IPS-20b (cell line): ENCODE results near the gene CXADR.

Source experiments
- H3K27ac ChIP-seq: one replicate; pipeline ENCODE4 v1.5.1; 2013; ENCODE audit warnings: low read length
- H3K27me3 ChIP-seq: 2 replicates; pipeline ENCODE4 v1.6.1; 2013; ENCODE audit warnings: mild to moderate bottlenecking, low read length, inconsistent platforms; ENCODE audit not compliant: insufficient read depth
- H3K36me3 ChIP-seq: 2 replicates; pipeline ENCODE4 v1.6.1; 2013; ENCODE audit warnings: low read depth, mild to moderate bottlenecking, inconsistent platforms, low read length, moderate library complexity; ENCODE audit not compliant: insufficient read depth
- H3K4me1 ChIP-seq: 2 replicates; pipeline ENCODE4 v1.6.1; 2013; ENCODE audit warnings: mild to moderate bottlenecking, control low read depth, inconsistent platforms, low read length, moderate library complexity; ENCODE audit not compliant: insufficient read depth
- H3K4me3 ChIP-seq: 2 replicates; pipeline ENCODE4 v1.5.1; 2013; ENCODE audit warnings: mild to moderate bottlenecking, low read length, inconsistent platforms
- H3K9ac ChIP-seq: 2 replicates; pipeline ENCODE4 v1.6.1; 2013; ENCODE audit warnings: low read depth, mild to moderate bottlenecking, inconsistent platforms, low read length, moderate library complexity
- H3K9me3 ChIP-seq: 2 replicates; pipeline ENCODE4 v1.6.1; 2013; ENCODE audit warnings: mild to moderate bottlenecking, low read depth, low read length, inconsistent platforms; ENCODE audit not compliant: insufficient read depth

Gene CXADR

GRCh38 chr21:17577701-17578100 is 64.9 kb downstream of the CXADR start:
- no peaks in the 10 kb centered on the region for H3K9me3 ChIP-seq
- no peak overlapping the region for H3K4me3 ChIP-seq
- H3K4me1 ChIP-seq: no peaks in the 10 kb centered on the region
- peaks cover 13% of the 10 kb centered on the region; the same call in 1 of the 2 replicates for H3K36me3 ChIP-seq
- no peak overlapping the region for H3K9ac ChIP-seq
- H3K27me3 ChIP-seq: no peaks in the 10 kb centered on the region
- no peak overlapping the region for H3K27ac ChIP-seq

DNA sequence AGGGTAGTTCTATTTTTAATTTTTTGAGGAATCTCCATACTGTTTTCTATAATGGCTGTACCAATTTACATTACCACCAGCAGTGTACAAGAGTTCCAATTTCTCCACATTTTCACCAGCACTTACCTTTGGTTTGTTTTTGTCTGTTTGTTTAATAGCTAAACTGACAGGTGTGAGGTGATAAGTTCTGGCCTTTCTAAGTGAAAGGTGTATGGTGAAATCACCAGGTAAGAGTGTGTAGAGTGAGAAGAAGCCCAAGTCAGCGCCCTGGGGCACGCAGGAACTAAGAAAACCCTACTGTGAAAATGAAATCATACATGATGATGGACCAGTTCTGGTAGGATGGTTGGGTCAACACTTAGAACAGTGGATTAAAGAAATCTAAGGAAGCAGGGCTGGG is 65.3 kb downstream of the CXADR start:
- H3K4me1 ChIP-seq: no peaks in the 10 kb centered on the region

GRCh38 chr21:17578876-17579275 is 66.0 kb downstream of the CXADR start:
- no peaks in the 10 kb centered on the region for H3K4me1 ChIP-seq
- H3K9me3 ChIP-seq: no peaks in the 10 kb centered on the region
- no peaks in the 10 kb centered on the region for H3K27me3 ChIP-seq
- no peak overlapping the region for H3K4me3 ChIP-seq
- H3K36me3 ChIP-seq: peaks cover 7% of the 10 kb centered on the region; the same call in 1 of the 2 replicates
- no peak overlapping the region for H3K27ac ChIP-seq
- no peak overlapping the region for H3K9ac ChIP-seq

More for the DNA sequence above, 65.3 kb downstream of the CXADR start:
- Histone ChIP-seq H3K27me3 (no peaks in the 10 kb centered on the region), H3K4me3 (no peak overlapping the region), H3K27ac (no peak overlapping the region), H3K36me3 (peaks cover 9% of the 10 kb centered on the region; the same call in 1 of the 2 replicates), H3K9me3 (no peaks in the 10 kb centered on the region), H3K9ac (no peak overlapping the region)

DNA sequence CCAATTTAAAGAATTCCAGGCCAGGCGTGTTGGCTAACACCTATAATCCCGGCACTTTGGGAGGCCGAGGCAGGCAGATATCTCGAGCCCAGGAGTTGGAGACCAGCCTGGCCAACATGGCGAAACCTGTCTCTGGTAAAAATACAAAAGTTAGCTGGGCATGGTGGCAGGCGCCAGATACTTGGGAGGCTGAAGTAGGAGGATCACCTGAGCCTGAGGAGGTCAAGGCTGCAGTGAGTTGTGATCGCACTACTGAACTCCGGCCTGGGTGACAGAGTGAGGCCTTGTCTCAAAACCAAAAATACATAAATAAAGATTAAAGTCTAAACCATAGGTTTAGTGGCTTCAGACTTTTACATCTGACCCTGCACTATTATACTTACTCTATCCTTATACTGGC is 67.5 kb downstream of the CXADR start:
- no peaks in the 10 kb centered on the region for H3K27me3 ChIP-seq
- H3K4me1 ChIP-seq: no peaks in the 10 kb centered on the region
- no peak overlapping the region for H3K27ac ChIP-seq
- no peak overlapping the region for H3K9ac ChIP-seq
- H3K4me3 ChIP-seq: no peak overlapping the region
- H3K9me3 ChIP-seq: no peaks in the 10 kb centered on the region
- H3K36me3 ChIP-seq: peaks cover 7% of the 10 kb centered on the region; the same call in 1 of the 2 replicates

- H3K27ac ChIP-seq: no peak overlapping the region
- H3K9ac ChIP-seq: no peak overlapping the region
- no peaks in the 10 kb centered on the region; the same call in 1 of the 2 replicates for H3K36me3 ChIP-seq
- H3K9me3 ChIP-seq: no peaks in the 10 kb centered on the region
- no peak overlapping the region for H3K4me3 ChIP-seq
- no peaks in the 10 kb centered on the region for H3K4me1 ChIP-seq
- H3K27me3 ChIP-seq: no peaks in the 10 kb centered on the region
Observed at GRCh38 chr21:17583898-17584297, 71.1 kb downstream of the CXADR start.

DNA sequence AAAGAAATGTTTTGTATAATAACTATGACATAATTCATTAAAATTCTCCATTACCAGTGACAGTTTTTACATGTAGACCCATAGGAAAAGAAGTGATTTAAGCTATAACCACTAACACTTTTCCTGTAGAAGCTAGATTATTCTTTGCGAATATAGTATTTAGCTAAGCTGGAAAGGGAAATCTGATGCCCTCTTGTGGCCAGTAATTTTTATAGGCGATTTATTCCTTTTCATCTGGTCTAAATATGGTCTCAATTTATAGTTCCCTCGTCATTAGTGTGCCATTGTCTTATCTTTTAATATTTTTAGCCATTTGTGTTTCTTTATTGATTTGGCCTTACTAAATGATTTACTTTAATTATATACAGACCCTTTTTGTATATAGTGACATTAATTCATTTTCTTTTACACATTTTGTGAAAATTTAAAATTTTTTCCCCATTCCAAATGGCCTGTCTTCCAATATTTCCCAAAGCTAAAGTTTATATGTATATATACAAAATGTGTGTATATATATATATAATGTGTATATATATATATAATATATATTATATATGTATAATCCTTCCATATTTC is 73.1 kb downstream of the CXADR start:
- Histone ChIP-seq H3K27me3 (no peaks in the 10 kb centered on the region), H3K9me3 (no peaks in the 10 kb centered on the region), H3K9ac (no peak overlapping the region), H3K36me3 (no peaks in the 10 kb centered on the region), H3K4me1 (no peaks in the 10 kb centered on the region), H3K4me3 (no peak overlapping the region), H3K27ac (no peak overlapping the region)

DNA sequence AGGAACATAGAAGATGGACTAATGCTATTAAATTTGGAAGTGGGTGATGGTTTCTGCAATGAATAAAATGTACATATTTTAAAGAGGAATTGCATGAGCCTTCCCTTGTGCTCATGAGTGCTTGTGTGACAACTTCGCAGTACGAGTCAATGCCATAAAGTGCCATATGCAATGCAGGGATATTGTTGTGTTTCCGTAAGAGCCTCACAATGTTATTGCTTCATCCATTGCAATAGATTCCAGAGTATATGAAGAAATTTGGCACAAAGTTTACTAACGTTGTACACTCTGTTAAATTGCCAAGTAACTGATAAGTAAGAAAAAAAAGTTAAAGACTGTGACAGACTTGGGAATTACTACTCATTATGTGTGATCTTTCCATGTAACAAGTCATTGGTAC is 77.6 kb downstream of the CXADR start:
- Histone ChIP-seq H3K36me3 (peaks cover 29% of the 10 kb centered on the region), H3K4me1 (no peaks in the 10 kb centered on the region), H3K9me3 (no peaks in the 10 kb centered on the region), H3K9ac (no peak overlapping the region), H3K27me3 (no peaks in the 10 kb centered on the region), H3K27ac (no peak overlapping the region), H3K4me3 (no peak overlapping the region)

GRCh38 chr21:17597680-17598079 is 84.8 kb downstream of the CXADR start:
- Histone ChIP-seq H3K27me3 (no peaks in the 10 kb centered on the region), H3K4me1 (no peaks in the 10 kb centered on the region), H3K27ac (no peak overlapping the region), H3K9me3 (no peaks in the 10 kb centered on the region), H3K9ac (no peak overlapping the region), H3K36me3 (peaks cover 95% of the 10 kb centered on the region), H3K4me3 (no peak overlapping the region)

GRCh38 chr21:17598437-17598836 is 85.6 kb downstream of the CXADR start:
- H3K36me3 ChIP-seq: peaks cover 95% of the 10 kb centered on the region
- H3K27ac ChIP-seq: no peak overlapping the region
- no peaks in the 10 kb centered on the region for H3K9me3 ChIP-seq
- H3K4me3 ChIP-seq: no peak overlapping the region
- H3K9ac ChIP-seq: no peak overlapping the region
- H3K4me1 ChIP-seq: no peaks in the 10 kb centered on the region; the same call in 1 of the 2 replicates
- H3K27me3 ChIP-seq: no peaks in the 10 kb centered on the region

- H3K9me3 ChIP-seq: no peaks in the 10 kb centered on the region
- no peak overlapping the region for H3K4me3 ChIP-seq
- no peaks in the 10 kb centered on the region for H3K27me3 ChIP-seq
- H3K27ac ChIP-seq: no peak overlapping the region
- H3K4me1 ChIP-seq: no peaks in the 10 kb centered on the region; the same call in 1 of the 2 replicates
- peaks cover 97% of the 10 kb centered on the region for H3K36me3 ChIP-seq
- H3K9ac ChIP-seq: no peak overlapping the region
Observed at GRCh38 chr21:17602874-17603273, 90.0 kb downstream of the CXADR start.

DNA sequence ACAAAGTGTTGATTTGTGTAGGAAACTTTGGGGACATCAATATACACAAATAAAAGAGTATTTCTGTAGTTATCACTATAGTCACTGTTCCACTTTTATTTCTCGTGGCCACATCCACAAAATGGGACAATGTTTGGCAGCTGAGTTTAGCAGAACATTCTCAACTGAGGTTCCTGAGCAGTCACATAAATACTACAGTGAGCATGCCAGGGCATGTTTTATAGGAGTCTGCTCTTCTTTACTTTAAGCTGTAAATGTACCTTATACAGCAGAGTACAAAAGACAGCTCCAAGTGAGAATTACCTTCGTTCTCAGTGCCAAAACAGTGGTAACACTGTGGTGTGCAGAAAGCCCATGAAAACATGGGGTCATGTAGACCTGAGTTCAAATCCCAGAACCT is 94.8 kb downstream of the CXADR start:
- Histone ChIP-seq H3K27ac (no peak overlapping the region), H3K9ac (no peak overlapping the region), H3K27me3 (peaks cover 6% of the 10 kb centered on the region; the same call in 1 of the 2 replicates), H3K36me3 (peaks cover 67% of the 10 kb centered on the region), H3K9me3 (no peaks in the 10 kb centered on the region), H3K4me3 (no peak overlapping the region), H3K4me1 (peaks cover 6% of the 10 kb centered on the region)

DNA sequence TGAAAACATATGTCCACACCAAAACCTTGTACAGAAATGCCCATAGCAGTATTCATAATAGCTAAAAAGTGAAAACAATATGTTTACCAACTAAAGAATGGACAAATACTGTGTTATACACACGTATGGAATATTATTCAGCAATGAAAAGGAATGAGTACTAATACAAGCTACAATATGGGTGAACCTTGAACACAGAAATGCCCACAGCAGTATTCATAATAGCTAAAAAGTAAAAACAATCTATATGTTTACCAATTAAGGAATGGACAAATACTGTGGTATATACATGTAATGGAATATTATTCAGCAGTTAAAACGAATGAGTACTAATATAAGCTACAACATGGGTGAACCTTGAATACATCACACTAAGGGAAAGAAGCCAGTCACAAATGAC is 96.8 kb downstream of the CXADR start:
- H3K9me3 ChIP-seq: no peaks in the 10 kb centered on the region
- H3K36me3 ChIP-seq: peaks cover 47% of the 10 kb centered on the region
- peaks cover 6% of the 10 kb centered on the region; the same call in 1 of the 2 replicates for H3K4me1 ChIP-seq
- H3K9ac ChIP-seq: no peak overlapping the region
- H3K4me3 ChIP-seq: no peak overlapping the region
- peaks cover 19% of the 10 kb centered on the region for H3K27me3 ChIP-seq
- no peak overlapping the region for H3K27ac ChIP-seq
